Right renal cortex interstitium (tissue), 3 donors: ENCODE measurements around the gene CALML3. TPM values are rescaled to one million over a fixed set of nuclear protein-coding genes. Genes with fewer than 3 reads are reported as not detected.

Experiments used
- DNase-seq, 3 donors: peaks; one replicate each; pipeline ENCODE4 v3.0.0-alpha.2; 2013; ENCODE audit warnings: low read depth in 3 of 3, low spot score in 2 of 3
- polyA plus RNA-seq, 3 donors: library from polyadenylated mRNA; unstranded; fragments of 120-200 nt; gene quantifications; one replicate each; pipeline ENCODE4 v1.2.1, GENCODE V29; 2013; ENCODE audit not compliant: insufficient read length in 3 of 3

CALML3 gene
- polyA plus RNA-seq, 3 donors, result 0.10 TPM; not detected in 2

GRCh38 chr10:5522913-5523560 is 1.7 kb upstream of the CALML3 start:
- DNase-seq, result no peak

DNA sequence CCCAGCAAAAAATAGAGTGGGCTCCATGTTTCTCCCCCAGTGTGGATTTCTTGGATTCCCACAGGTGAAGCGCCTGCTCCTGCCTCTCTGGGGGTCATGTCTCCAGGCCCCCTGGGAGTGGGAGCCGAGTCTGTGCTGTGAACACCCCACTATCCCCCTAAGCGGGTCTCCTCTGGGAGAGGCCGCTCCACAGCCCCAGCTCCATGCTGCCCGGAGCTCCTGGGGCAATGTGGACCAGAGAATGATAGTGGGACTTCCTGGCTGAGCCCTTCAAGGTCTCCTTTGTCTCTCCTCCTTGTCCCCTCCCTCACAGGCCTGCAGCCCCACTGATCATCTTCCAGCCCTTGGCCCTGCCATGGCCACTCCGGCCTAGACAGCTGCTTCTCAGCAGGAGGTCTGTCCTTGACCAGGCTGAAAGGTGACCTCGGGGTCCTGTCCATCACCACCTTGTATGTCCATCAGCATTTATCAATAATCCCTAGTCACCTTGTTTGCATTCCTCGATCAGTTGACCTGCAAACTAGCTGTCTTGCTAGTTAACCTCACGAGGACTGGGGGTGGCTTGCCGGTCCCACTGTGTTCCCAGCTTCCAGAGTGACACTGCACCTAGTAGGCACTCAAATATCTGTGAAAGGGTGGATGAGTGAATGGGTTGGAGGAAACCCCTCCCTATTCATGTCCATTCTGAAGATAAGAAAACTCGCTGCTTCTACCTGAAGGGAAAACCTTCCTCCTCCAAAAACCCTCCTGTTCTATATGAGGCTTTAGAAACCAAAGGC is 776 bp upstream of the CALML3 start:
- DNase-seq, result no peak

DNA sequence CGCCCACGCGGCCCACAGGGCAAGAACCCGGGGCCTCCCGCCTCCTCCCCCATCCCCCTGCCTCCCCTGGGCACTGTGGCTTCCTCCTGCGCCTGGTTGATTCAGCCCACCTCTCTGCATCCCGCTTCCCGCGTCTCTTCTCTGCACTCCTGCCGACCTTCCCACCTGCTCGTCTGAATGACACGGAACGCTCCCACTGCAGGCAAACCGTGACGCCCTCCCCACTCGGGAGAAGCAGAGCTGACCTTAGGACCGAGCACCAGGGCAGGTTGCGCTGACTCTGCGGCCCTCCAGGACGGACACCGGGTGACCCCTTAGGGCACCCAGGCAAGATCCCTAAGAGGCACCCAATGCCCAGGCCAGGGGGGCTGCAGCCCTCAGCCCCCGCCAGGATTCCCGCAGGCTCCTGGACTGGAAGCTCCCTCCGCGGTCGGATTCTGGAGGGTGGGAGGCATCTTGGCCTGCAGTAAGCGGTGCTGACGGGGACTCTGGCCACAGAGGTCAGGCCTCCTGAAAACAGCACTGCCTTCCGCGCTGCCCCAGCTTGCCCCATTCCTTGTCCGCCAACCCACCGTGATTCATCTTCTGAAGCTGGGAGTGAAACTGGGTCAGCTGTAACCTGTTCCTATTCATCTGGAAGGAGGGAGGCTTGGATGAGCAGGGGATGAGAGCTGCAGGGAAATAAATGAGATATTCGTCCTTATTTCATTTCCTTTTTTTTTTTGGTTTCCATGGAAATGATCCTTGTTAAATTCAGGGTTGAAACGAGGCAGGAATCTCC is 990 bp downstream of the CALML3 start:
- no peak for DNase-seq

GRCh38 chr10:5526691-5527331 is 2.0 kb downstream of the CALML3 start:
- no peak for DNase-seq

DNA sequence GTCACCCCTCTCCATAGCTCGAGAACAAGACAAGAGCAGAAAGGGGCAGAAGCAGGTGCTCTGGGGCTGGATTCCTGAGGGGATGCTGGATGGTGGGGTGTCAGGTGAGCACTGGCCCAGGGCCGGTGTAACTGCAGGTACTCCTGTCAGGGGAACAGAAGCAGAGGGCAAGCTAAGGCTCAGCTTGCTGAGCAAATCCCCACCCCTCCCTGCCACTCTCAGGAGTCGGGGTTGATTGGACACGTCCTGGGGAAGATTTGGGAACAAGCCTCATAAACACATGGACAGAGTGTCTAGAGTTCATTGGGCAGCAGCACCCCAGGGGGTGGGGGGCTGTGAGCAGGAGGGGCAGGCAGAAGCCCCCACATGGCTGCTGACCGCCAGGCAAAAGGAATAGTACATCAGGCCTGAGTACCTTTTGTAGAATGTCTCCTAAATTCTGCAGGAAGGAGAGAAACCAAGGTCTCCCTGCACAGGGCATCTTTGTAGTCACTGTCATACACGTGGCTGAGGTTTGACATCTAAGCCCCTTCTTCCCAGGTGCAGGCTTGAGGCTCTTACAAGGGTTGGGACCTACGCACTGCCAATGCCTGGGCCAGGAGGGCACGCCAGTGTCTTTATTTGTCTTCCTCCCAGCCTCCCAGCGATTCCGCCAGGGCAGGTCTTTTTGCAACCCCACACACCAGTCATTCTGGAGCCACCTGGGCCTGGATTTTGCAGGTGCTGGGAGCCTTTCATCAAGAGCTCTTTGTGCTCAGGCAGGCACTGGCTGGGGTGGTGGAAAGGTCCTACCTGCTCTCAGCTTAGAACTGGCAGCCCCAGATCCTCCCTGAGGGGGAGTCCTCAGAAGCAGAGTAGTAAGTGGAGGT is 2.8 kb downstream of the CALML3 start:
- no peak for DNase-seq

DNA sequence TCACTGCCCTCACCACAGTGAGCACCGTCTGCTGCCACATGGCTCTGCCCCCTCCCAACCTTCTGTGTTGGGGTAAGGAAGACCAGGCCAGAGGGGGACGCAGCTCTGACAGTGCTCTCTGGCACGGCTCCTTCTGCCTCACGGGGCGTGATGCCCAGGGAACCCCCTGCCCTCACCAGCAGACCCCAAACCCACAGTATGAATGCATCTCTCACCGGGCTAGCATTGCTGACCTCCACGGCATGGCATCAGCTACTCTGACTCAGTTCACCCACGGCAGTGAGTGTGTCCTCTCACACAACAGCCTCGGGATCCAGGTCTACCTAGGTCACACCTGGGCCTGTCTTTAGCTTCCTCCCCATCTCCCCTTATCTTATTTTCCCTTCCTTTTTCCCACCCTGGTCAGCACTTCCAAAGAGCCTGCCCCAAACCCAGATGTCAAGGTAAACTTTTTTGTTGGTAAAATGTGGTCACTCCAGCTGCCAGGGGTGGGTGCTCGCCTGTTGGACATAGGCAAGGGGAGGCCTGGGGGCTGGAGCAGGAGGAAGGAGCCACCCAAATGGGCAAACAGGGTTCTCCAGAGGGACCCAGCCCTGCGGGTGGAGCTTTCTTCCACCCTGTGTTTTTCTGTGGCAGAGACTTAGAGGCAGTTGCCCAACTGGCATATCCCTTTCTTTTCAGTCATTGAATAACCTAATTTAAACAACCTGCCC is 4.4 kb downstream of the CALML3 start:
- no peak for DNase-seq

GRCh38 chr10:5529702-5530411 is 5.1 kb downstream of the CALML3 start:
- DNase-seq, result no peak

DNA sequence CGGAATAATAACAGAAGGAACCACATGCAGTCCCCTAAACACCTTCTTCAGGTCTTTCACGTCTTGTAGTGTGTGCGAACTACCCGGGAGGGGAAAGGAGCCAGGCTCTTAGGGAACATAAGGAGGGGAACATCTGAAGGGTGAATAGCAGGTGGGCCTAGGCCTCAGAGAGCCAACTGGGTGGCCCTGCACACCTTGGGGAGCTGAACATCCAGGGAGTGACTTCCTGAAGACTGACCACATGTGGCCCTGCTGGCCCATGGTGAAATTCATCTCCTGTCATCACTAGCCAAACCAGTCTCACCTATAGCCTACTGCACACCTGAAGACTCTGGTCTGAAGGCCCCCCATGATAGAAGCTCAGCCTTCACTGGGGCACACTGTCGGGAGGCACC is 5.6 kb downstream of the CALML3 start:
- no peak for DNase-seq

DNA sequence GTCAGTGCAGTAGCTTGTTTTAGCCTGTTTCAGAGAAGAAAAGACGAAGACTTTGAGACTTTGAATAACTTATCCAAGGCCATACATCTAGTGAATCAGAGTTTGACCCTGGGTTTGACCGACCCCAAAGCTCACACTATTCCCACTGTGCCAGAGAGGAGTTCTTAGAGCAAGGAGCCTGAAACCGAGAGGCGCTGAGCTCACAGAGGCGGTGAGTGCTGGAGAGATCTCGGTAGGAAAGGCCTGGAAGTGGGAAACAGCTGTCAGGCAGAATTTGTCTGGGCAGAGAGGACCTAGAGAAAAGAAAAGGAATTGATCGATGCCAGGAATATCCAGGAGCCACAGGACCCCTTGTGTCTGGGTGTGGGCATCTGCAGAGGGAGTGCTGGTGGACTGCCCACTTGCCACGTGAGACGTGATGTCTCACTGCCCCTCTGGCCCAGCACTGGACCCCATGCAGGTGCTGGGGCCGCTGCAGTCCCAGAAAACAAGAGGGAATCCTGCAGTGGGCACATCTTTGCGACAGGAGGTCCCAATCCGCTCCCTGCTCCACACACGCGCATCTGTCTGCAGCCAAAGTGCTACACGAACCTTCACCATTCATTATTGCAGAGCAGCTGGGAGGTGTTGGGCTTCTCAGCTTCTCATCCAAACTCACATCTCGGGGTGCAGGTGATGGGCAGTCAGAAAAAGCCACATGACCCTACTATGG is 6.2 kb downstream of the CALML3 start:
- DNase-seq, result no peak

- no peak for DNase-seq
Measured at GRCh38 chr10:5531558-5532306, 7.0 kb downstream of the CALML3 start.

DNA sequence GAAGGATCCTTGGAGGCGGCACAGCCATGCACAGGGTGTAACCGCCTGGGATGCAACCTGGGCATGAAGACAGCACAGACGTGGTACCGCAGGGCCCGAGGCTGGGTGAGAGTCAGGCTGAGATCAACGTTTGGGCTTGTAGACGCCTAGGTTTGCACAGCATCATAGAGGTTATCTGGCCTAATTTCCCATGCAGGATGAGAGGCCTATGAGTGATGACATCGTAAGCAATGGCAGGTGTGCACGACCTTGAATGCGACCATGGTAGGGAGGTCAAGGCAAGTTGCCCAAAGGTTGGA is 7.5 kb downstream of the CALML3 start:
- DNase-seq, result no peak

DNA sequence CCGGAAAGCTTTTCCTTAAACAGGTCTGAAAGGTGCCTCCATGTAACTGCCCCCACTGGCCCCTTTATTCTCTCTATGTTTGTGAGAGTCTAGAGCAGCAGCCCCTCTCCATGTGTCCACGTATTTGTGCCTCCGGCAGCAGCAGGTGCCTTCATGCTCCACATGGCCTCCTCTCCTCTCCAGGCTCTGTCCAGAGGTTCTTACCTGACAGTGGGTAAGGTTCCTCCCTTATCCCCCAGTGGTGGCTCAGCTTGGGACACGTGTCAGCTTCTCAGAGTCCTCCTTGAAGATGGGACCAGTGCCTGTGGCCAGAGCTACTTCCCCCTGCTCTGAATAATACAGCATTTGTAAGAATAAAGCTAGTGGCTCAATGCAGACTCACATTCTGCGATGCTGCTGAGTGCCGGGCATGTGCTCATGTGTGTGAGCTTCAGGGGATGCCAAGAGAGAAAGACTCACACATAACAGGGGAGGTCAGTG is 7.9 kb downstream of the CALML3 start:
- no peak for DNase-seq

GRCh38 chr10:5533098-5533731 is 8.5 kb downstream of the CALML3 start:
- no peak for DNase-seq

- no peak for DNase-seq
Measured at GRCh38 chr10:5534051-5534821, 9.5 kb downstream of the CALML3 start.

DNA sequence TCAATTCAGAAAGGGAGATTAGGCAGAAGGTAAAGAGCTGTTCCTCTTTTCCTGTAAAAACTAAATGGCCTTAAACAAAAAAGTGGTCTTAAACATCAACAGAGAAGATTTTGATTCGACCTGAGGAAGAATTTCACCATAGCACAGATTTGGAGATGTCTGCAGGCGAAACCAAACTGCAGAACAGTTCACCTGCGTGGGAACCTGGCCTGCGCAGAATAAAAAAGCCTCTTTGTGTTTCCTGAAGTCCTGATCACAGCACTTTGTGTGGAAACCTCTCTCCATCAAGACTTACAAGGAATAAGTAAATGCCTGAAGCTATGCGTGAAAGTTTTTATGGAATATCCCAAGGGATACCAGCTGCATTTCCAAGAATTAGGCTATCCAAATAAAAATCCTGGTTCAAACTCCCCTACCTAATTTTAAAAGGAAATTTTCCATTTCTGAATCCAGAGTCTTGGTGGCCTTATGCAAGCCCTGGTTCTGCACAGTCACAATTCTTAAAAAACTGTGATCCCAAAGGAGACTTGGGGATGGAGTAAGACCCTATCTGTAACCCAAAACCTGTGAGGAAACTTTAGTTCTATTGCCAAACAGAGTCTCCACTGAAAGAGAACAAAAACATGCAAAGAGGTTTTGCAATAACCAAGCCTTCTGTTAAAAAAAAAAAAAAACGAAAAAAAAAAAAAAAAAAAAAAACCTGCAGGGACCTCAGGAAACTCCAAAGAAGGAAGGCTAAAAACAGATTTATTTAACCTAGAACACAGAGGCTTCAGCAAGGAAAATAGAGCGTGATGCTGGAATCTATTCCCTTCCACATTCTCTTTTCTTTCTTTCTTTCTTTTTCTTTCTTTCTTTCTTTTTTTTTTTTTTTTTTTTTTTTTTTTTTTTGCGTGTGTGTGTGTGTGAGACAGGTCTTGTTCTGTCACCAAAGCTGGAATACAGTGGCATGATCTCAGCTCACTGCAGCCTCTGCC is 10.4 kb downstream of the CALML3 start:
- DNase-seq, result no peak
